Fibroblast of villous mesenchyme (primary cell): ENCODE results near the gene RNF212B. TPM values are rescaled to one million over a fixed set of nuclear protein-coding genes. Genes with fewer than 3 reads are reported as not detected.
"Not testable (repeated sequence)": the region's sequence is repeated elsewhere in the genome, so short reads cannot be mapped to it uniquely, and the experiment has no call there.

ENCODE experiments used
- DNase-seq: peaks from one replicate; pipeline ENCODE4 v3.0.0-alpha.2; 2010; ENCODE audit warnings: low read depth
- H3K4me3 ChIP-seq: 2 replicates; pipeline ENCODE4 v1.5.1; 2011; ENCODE audit warnings: low read depth, mild to moderate bottlenecking, low read length
- CTCF ChIP-seq: IDR thresholded peaks from 2 replicates; pipeline ENCODE4 v1.5.1; 2012; ENCODE audit warnings: low read depth, mild to moderate bottlenecking, low read length; ENCODE audit not compliant: insufficient read depth
- total RNA-seq: library from RNA; depleted of rRNA; stranded (reverse); fragments of >200 nt; gene quantifications from 2 replicates; pipeline ENCODE4 v1.2.3, GENCODE V29; 2012

The RNF212B gene
- total RNA-seq: not detected in 2 replicates

- peak; percentile 70 for DNase-seq
- H3K4me3 ChIP-seq: peak within 1 kb of the TSS; percentile 40
- TF ChIP-seq CTCF: no peak
Observed at GRCh38 chr14:23237772-23238594, at the start of gene RNF212B. RNF212B (plus strand) TSS chr14:23237936; CDS start chr14:23240346, 2,410 bp downstream.

- H3K4me3 ChIP-seq: no peak overlapping the region
- DNase-seq: no peak
- TF ChIP-seq CTCF: no peak
Observed at GRCh38 chr14:23193432-23193831, 44.3 kb upstream of the RNF212B start.

- no peak overlapping the region for H3K4me3 ChIP-seq
- DNase-seq: no peak
- no peak for TF ChIP-seq CTCF
Observed at GRCh38 chr14:23195552-23196101, 42.1 kb upstream of the RNF212B start.

- H3K4me3 ChIP-seq, DNase-seq: not testable (repeated sequence)
Observed at GRCh38 chr14:23196487-23196886, 41.2 kb upstream of the RNF212B start.

GRCh38 chr14:23199141-23199540 lies 38.6 kb upstream of the RNF212B start:
- DNase-seq, H3K4me3 ChIP-seq: not testable (repeated sequence)

GRCh38 chr14:23202001-23202400 lies 35.7 kb upstream of the RNF212B start:
- DNase-seq: no peak
- no peak for TF ChIP-seq CTCF
- H3K4me3 ChIP-seq: no peak overlapping the region

GRCh38 chr14:23206422-23207145 lies 31.2 kb upstream of the RNF212B start:
- no peak overlapping the region for H3K4me3 ChIP-seq
- DNase-seq: no peak
- no peak for TF ChIP-seq CTCF
